Urothelium cell line (cell line): Measurements from ENCODE around the gene SCML1.

Experiments used
- DNase-seq: peaks from one replicate; pipeline ENCODE4 v3.0.0; 2011; ENCODE audit warnings: low spot score, mixed read lengths
- FAIRE-seq: peaks from 2 replicates; lab custom pipeline; 2011; peaks lifted over from hg19 to GRCh38; lab: Jason Lieb, UNC

The SCML1 gene

DNA sequence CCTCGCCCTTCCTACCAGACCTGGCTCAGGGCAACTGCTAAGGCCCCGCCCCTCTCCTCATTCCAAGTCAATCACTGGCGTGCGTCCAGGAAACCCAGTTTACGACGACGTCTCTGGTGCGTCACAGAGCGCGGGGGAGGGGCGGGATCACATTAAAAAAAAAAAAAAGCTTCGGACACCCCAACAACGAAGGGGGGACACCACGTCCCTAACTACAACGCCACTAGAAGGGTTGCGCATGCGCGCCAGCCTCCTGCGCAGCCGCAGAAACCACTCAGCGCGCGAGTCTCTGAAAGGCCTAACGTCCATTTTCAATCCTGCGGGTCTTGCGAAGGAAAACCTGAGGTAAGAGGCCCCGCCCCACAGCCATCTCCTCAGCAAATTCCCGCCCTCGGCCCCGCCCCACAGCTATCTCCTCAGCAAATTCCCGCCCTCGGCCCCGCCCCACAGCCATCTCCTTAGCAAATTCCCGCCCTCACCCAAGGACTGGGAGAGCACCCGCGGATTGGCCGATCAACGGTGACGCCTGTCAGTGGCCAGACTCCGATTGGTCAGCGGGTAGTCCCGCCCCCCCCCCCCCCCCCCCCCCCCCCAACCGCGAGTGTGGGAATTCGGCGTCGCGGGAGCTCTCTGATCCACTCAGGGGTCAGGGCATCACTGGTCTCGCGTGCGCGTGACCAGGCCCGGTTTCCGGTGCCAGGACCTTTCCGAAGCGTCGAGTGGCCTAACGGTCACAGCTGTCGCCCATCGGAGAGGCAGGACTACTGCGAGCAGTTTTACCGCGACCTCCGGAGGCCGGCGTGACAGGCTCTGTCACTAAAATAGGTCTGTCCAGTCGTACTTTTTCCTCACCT lies at the start of gene SCML1:
Gene SCML1, plus strand, starts transcription at position 638 of the 854 bp plus-strand sequence. CDS start 6,694 bp downstream, outside the sequence.
- DNase-seq (peak; percentile 78), FAIRE-seq (no peak)

DNA sequence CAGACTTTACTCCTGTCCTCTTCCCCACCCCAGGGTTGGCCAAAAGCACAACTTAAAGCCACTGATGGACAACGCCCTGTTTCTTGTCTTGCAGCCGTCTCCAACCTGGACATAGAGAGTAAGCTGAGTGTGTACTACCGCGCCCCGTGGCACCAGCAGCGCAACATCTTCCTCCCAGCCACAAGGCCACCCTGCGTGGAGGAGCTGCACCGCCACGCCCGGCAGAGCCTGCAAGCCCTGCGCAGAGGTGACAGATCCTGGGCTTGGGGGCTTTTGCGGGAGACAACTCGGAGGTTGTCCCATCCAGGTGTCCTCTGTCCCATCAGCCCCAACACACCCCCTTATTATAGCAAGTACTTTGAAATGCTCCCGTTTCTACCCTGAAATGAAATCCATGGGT lies 49.6 kb upstream of the SCML1 start:
- no peak for FAIRE-seq
- no peak for DNase-seq

GRCh38 chrX:17689971-17690409 lies 47.3 kb upstream of the SCML1 start:
- DNase-seq (peak; percentile 5), FAIRE-seq (no peak)

GRCh38 chrX:17692709-17693346 lies 44.5 kb upstream of the SCML1 start:
- FAIRE-seq (no peak), DNase-seq (no peak)

DNA sequence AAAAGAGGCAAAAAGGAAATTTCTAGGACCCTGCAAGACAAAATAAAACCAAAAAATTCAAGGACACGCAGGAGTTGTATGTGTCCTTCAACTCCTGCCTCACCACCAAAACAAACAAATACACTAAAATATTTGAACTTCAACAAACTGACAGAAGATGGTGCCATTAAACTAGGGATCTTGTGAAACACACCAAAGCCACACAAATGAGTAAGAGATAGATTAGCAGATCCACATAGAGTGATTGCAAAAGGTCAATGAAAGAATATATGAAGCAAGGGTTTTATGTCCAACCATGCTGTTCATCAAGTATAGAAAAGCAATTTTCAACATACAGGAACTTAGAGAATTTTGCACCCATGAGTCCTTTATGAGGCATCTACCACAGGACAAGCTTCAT lies 40.1 kb upstream of the SCML1 start:
- no peak for DNase-seq
- FAIRE-seq: no peak

DNA sequence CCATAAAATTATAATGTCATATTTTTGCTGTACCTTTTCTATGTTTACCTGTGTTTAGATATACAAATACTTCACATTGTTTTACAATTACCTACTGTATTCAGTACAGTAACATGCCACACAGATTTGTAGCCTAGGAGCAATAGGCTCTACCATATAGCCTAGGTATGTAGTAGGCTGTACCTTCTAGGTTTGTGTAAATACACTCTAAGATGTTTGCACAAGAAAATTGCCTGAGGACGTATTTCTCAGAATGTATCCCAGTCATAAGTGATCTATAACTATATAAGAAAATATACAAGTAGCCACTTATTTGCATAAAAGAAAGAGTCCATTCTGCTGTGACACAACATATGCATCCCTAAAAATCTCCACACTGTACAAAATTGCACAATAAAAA lies 36.3 kb upstream of the SCML1 start:
- FAIRE-seq (no peak), DNase-seq (no peak)

GRCh38 chrX:17703201-17703600 lies 34.1 kb upstream of the SCML1 start:
- FAIRE-seq (no peak), DNase-seq (peak; percentile 3)

- no peak for FAIRE-seq
- DNase-seq: no peak
Measured at GRCh38 chrX:17705211-17705610, 32.1 kb upstream of the SCML1 start.

- no peak for FAIRE-seq
- DNase-seq: peak; percentile 1
Measured at GRCh38 chrX:17706676-17707075, 30.6 kb upstream of the SCML1 start.

- no peak for DNase-seq
- no peak for FAIRE-seq
Measured at GRCh38 chrX:17707731-17708130, 29.6 kb upstream of the SCML1 start.

GRCh38 chrX:17710871-17711301 lies 26.4 kb upstream of the SCML1 start:
- FAIRE-seq (no peak), DNase-seq (no peak)

- FAIRE-seq (no peak), DNase-seq (no peak)
Measured at GRCh38 chrX:17713288-17713687, 24.0 kb upstream of the SCML1 start.

DNA sequence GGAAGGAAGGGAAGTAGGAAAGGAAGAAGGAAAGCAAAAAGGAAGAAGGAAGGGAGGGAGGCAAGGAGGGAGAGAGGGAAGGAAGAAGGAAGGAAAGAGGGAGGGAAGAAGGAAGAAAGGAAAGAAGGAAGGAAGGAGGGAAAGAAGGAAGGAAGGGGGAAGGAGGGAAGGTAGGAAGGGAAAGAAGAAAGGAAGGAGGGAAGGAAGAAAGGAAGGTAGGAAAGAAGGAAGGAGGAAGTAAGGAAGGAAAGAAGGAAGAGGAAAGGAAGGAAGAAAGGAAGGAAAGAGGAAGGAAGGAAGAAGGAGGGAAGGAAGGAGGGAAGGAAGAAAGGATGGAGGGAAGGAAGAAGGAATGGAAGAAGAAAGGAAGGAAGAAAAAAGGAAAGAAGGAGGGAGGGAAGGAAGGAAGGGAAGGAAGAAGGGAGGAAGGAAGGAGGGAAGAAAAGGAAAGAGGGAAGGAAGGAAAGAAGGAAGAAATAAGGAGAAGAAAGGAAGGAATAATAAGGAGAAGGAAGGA lies 18.6 kb upstream of the SCML1 start:
- DNase-seq: no peak
- no peak for FAIRE-seq

GRCh38 chrX:17719711-17720110 lies 17.6 kb upstream of the SCML1 start:
- FAIRE-seq: no peak
- DNase-seq: no peak

GRCh38 chrX:17721715-17722114 lies 15.6 kb upstream of the SCML1 start:
- no peak for DNase-seq
- FAIRE-seq: no peak

DNA sequence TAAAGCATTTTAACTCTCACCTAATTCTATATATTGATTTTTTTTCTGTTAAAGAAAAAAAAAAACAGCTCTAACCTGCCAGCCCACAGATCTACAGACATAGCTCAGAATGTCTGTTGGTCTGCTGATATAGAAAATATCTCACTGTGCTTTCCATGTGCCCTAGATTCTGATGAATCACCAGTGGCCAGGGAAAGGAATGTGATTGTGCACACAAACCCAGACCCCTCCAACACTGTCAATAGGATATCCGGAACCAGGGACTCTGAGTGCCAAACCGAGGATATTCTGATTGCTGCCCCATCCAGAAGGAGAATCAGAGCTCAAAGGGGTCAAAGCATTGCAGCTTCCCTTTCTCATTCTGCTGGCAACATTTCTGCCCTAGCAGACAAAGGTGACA lies 12.1 kb upstream of the SCML1 start:
- DNase-seq (no peak), FAIRE-seq (no peak)

DNA sequence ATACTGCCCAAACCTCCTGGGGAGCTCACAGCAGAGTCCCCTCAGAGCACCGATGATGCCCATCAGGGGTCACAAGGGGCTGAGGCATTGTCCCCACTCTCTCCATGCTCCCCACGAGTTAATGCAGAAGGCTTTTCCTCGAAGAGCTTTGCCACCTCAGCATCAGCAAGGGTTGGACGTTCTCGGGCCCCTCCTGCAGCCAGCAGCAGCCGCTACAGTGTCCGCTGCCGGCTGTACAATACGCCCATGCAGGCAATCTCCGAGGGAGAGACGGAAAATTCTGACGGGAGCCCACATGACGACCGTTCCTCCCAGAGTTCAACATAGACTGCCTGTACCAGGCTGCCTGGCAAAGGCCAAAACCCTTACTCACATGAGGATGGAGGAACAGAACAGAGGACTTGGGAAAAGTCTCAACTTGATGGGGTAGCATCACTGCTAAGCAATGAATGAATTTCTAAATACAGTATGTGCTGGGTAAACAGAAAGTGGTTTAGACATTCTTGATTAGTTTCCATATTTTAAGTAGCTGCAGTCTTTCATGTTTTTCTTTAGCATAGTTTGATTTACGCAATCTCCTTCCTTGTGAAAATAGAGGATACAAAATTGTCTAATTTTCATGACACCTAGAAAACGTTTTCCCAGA lies 5.0 kb upstream of the SCML1 start:
- no peak for DNase-seq
- FAIRE-seq: no peak

- FAIRE-seq (no peak), DNase-seq (no peak)
Measured at GRCh38 chrX:17735406-17735805, 1.9 kb upstream of the SCML1 start.

DNA sequence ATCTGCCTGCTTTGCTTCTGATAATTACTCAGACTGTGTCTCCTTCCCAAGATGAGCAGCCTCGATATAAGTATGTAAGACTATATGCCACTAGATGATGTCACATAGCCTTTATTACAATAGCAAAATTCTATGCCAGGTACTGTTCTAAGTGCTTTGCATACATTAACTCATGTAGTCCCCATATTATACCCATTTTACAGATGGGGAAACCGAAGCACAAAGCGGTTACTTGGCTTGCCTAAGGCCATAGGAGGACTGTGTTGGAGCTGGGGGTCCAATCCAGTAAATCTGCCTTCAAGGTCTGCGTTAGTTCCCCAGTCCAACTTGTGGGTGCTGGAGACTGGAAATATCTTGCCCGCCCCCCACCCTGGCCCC lies 826 bp upstream of the SCML1 start:
- FAIRE-seq (no peak), DNase-seq (no peak)

DNA sequence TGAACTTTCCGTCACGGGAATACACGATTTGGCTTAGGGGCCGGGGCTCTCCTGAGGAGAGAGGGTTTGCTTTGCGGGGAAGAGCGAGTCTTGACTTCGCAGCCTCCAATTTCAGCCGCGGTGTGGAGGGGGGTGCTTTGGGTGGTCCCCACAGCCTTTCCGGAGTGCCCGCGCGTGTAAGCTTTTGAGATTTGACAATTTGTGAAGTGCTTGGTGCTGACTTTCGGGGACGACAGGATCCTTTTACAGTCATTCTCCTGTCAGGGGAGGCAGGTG lies 355 bp downstream of the SCML1 start:
- no peak for DNase-seq
- no peak for FAIRE-seq

- DNase-seq (peak; percentile 2), FAIRE-seq (no peak)
Measured at GRCh38 chrX:17737986-17738713, 857 bp downstream of the SCML1 start.
